HTR-8/SVneo (cell line): ENCODE data around the gene KCNJ12.

Experiments
- DNase-seq: peaks from one replicate; pipeline ENCODE4 v3.0.0; 2011; ENCODE audit warnings: low spot score, mixed read lengths; ENCODE audit not compliant: insufficient read length
- FAIRE-seq: peaks from 2 replicates; lab custom pipeline; 2011; peaks lifted over from hg19 to GRCh38; lab: Jason Lieb, UNC

Gene KCNJ12

DNA sequence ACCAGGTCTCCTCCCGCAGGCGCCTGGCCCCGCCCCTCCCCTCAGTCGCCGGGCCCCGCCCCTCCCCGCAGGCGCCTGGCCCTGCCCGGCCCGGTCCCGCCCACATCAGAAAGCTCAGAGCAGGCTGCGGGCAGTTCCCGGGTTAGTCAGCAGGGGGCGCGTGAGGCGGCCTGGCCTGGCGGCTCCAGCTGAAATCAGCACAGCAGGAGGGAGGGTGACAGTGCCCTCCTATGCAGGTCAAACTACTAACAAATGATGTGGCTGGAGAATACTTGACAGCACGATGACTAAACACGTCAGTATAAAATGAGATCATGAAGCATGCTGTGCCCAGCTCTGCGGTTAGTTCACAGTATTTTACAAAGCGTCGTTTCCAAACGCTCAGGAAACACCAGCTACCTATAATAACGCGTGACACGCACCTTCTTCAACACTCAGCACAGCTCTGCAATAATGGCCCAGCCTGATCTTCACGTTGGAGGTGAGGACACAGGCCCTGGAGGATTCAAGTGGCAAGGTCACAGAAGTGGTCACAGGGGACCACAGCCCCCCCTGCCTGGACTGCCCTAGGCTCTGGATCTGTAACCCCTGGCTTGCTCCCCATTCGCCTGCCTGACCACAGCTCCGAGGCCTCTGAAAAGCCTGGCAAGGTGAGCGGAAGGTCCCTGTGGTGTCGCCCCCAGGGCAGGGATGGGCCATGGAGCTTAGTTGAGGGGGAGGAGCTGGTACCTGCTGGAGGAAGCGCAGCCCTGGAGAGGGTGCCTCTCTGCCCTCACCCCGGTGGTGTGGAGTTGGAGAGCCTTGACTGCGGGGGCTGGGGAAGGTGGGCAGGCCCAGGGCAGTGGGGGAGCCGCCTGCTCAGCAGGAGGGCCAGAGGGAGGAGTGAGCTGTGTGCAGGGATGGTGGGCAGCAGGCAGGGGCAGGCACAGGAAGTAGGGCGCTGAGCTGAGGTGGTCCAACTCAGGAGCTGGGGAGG lies 81.2 kb downstream of the KCNJ12 start:
- DNase-seq (peak; percentile 98), FAIRE-seq (peak; percentile 100)

DNA sequence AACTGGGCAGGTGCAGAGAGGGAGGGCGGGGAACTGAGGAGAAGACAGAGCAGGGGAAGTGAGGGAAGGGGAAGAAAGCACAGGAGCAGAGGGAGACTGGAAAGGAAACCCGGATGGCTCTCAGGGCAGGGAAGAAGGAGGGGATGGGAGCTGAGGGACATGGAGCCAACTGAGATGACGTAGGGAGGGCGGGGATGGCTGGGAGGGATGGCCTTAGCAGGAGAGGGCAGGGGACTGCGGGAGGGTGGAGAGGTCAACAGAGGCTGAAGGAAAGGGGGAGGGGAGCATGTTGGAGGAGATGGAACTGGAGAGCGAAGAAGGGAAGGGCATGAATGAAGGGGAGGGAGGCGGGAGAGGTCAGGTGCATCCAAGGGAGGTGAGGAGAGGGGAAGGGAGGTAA lies 81.9 kb downstream of the KCNJ12 start:
- peak; percentile 95 for FAIRE-seq
- no peak for DNase-seq

DNA sequence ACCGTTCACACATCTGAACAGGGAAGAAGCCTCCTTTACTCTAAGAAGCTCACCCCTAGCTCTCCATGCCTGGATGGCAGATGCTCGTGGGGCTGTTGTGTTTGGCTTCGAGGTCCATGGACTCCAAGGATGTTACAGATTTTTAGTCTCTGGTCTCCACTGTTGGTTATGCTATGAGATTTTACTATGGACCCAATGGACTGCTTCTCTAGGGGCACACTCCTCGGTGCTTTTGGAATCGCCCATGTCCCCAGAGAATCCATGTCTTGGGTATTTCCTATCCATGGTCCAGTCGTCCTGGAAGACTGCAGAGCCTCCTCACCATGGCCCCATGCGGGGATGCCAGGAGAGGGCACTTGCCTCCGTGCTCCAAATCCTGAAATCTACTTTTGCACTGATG lies 83.4 kb downstream of the KCNJ12 start:
- no peak for DNase-seq
- peak; percentile 40 for FAIRE-seq

DNA sequence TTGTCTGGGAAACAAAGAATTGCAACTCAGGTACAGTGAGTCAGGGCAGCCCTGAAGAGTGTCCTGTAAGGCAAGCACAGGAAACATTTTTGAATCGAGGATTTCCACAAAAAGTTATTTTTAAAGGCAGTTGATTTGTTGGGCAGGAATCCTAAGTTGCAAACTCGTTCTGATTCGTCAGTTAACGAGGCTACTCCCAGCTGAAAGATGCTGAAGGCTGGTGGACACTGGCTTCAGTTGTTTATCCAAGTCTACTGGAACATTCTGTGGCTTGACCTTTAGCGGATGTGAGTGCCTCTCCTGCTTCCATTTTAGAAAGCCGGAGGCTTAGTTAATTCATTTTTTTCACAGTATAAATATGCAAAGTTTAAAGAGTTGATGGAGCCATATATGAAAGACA lies 84.2 kb downstream of the KCNJ12 start:
- peak; percentile 86 for FAIRE-seq
- no peak for DNase-seq

DNA sequence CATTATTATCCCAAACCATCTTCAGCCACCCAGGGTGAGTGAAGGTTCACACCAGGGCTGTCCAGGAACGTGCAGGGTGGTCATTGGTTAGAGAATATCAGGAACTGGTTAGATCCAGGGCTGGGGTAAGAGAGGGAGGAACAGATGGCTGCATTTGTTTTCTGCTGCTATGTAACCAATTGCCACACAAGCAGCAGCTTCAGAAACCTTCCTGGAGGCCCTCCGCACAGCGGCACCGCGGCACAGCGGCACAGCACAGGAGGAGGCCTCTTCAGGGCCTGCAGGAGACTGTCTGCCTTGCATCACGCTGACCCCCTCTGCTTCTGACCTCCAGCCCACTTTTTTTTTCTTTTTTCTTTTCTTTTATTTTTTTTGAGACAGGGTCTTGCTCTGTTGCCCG lies 86.1 kb downstream of the KCNJ12 start:
- DNase-seq (no peak), FAIRE-seq (peak; percentile 80)

DNA sequence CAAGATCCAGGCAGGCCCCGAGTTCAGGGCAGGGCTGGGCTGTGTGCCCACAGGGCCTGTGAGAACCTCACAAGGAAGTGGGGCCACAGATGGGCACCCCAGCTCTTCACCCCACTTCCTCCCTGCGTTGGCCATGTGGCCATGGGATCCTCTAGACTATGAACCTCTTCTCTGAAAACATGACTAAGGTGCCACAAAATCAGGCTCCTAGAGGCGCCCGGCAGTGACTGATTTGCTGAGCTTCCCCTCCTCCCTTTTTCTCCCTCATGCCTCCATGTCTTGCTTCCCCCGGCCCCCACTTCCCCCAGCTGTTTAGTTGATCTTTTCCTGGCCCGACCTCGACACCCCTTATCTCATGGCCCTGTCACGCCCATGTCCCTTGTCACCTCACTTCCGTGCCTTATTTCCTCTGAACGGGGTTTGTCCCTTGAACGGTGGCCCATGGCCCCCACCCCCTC lies 87.1 kb downstream of the KCNJ12 start:
- DNase-seq: no peak
- FAIRE-seq: peak; percentile 40

DNA sequence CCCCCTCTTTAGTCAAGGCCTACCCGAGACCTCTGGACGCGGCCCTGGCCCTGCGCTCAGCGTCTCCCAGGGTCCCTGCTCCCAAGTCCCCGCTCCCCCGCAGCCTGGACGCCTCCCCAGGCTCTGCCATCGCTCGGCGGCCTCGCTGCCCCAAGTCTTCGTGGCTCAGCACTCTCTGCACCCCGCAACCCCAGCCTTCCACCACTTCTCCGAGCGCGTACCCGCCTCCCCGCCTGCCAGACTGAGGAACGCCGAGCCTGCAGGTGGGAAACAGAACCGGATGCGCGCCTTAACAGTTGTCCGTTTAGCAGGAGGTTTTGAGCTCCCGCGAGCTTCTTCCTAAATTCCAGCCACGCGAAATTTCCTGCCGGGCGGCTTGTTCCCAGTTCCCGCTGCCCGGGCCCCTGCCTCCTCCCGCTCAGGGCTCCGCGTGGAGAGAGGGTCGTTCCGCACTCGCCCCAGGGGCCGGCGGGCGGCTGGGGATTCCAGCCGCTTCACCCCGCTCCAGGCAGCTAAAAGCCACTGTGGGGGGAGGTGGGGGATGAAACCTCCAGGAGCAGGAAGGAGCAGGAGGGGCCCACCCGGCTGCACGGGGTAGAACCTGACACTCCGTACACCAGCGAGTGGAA lies 87.7 kb downstream of the KCNJ12 start:
- FAIRE-seq (no peak), DNase-seq (no peak)

DNA sequence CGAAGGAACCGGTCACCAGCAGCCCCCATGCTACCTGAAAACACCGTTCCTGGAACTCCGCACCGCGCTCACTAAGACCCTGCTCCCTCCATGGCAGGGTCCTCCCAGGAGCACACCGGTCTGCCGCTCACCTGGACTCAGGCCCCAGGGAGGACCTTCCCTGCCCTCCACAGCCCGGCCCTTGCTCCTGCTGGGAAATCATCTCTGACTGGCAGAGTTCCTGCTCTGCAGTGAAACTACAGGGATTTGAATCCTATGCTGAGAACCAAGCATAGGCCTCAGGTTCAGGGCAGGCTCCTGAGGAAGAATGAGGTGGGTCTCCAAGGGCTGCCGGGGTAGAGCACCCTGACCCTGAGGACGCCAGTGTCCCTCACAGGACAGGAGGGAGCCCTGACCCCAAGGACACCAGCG lies 88.5 kb downstream of the KCNJ12 start:
- no peak for FAIRE-seq
- no peak for DNase-seq

DNA sequence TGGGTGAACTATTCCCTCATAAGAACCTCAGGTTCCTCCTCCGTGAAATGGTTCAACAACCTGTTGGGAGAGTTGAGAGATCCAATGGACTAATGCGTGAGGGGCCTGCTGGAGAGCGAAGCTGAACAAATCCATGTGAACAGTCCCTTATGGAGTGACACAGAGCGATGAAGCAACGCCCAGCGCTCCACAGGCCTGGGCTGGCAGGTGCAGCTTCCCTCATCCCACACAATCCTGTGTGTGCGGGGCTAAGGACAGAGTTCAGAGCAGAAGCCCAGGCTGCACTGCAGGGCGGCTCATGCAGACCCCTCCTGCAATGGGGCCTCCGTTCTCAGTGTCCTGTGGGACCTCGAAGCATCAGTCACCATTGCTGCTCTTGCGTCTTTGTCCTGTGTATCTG lies 90.4 kb downstream of the KCNJ12 start:
- DNase-seq (no peak), FAIRE-seq (peak; percentile 62)

DNA sequence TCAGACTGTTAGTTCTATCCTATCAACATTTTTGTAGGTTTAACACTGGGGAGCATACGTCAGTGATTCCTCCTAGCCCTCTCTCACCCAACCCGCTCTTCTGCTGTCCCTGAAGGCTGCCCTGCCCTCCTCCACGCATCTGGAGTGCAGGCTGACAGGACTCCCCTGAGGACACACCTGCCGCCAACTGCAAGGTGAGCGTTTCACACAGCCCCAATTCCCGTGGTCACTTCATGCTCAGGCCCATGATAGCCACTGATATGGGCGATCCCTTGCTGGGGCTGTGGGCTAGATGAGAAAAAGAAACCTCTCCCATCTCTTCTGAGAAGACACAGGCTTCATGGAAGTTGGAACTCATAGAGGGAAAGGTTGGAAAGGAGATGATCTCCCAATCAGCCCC lies 91.0 kb downstream of the KCNJ12 start:
- FAIRE-seq (peak; percentile 60), DNase-seq (no peak)

DNA sequence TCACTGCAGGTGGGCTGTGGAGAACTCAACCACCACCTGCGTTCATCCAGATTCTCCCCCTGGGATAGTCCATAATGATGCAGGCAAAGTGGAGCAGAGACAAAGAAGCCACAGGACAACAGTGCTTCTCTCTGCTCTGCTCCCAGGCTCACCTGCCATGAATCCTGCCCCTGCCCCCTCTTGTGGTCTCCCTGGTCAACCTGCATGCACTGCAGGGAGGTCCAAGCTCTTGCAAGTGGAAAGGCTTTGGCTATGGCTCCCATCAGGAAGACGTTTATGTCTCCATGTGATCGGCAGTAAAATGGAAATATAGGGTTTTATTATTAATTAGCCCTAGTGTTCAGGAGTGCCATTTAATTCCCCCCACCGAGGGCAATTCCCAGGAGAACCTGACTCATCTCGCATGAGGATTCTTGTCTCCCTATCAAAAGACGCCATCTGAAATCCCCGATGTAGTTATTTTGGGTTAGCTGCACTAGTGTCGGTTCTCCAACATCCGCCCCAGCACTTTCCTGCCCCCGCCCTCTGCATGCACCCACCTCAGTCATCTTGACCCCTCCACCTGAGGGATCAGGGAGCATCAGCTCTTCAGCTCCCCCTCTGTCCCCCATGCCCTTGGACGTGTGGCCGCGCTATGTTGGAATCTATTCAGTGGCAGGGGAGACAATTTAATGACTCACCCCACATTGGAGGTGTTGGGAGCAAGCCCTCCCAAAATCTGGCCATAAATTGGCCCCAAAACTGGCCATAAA lies 91.8 kb downstream of the KCNJ12 start:
- FAIRE-seq (no peak), DNase-seq (no peak)
